Heart right ventricle (tissue), 16 donors: ENCODE measurements around the gene CNNM2. TPM values are rescaled to one million over a fixed set of nuclear protein-coding genes. Genes with fewer than 3 reads are reported as not detected.

Source experiments
- ATAC-seq, 8 donors: fragments of 200-7000 bp; cut with Tn5 transposase; one replicate each; pipeline ENCODE4 v1.9.1; 2020; ENCODE audit warnings: mild to moderate bottlenecking in 8 of 8, moderate library complexity in 8 of 8, moderate number of reproducible peaks in 1 of 8
- DNase-seq, 2 donors: peaks; one replicate each; pipeline ENCODE4 v3.0.0-alpha.2; 2020
- H3K27ac ChIP-seq, 10 donors: fragments of 200-600 bp; sonication (generic) in 2 of 10; one replicate each; pipeline versions ENCODE4 v1.5.0 to v1.8.0; 2020 to 2022; ENCODE audit warnings: mild to moderate bottlenecking in 3 of 10
- H3K27me3 ChIP-seq, 7 donors: fragments of 200-600 bp; one replicate each; pipeline ENCODE4 v1.8.0; 2021 to 2022; ENCODE audit warnings: mild to moderate bottlenecking in 2 of 7
- H3K36me3 ChIP-seq, 9 donors: fragments of 200-600 bp; sonication (generic) in 1 of 9; one replicate each; pipeline versions ENCODE4 v1.5.0 to v1.8.0; 2020 to 2022; ENCODE audit warnings: mild to moderate bottlenecking in 2 of 9
- H3K4me1 ChIP-seq, 9 donors: fragments of 200-600 bp; sonication (generic) in 1 of 9; one replicate each; pipeline versions ENCODE4 v1.5.0 to v1.8.0; 2020 to 2022; ENCODE audit warnings: mild to moderate bottlenecking in 4 of 9
- H3K4me3 ChIP-seq, 10 donors: fragments of 200-600 bp; sonication (generic) in 2 of 10; one replicate each; pipeline versions ENCODE4 v1.5.0 to v1.8.0; 2020 to 2022; ENCODE audit warnings: mild to moderate bottlenecking in 7 of 10, moderate library complexity in 2 of 10
- H3K9me3 ChIP-seq, 11 donors: fragments of 200-600 bp in 10 of 11; sonication (generic) in 2 of 11; one replicate each; pipeline versions ENCODE4 v1.5.0 to v1.8.0; 2013 to 2022; ENCODE audit warnings: mild to moderate bottlenecking in 2 of 11, control low read depth in 1 of 11, moderate library complexity in 1 of 11
- WGBS, 2 donors: extraction: QIAGEN DNeasy Blood & Tissue Kit; methylation state at CpG; one replicate each; pipeline ENCODE4 v1.1.7; 2013; ENCODE audit warnings: inconsistent platforms in 1 of 2; 5-methylcytosine and 5-hydroxymethylcytosine counted together
- intact Hi-C, 10 donors: fragments of 100-400 bp; cut with DNase I; formaldehyde crosslinking; loops; one replicate each; pipeline versions ENCODE4 v1.11.1 to v1.14.2; 2022
- polyA plus RNA-seq, 2 donors: library from polyadenylated mRNA; stranded (reverse); fragments of 200-250 nt; gene quantifications; one replicate each; pipeline ENCODE4 v1.2.3, GENCODE V29; 2013
- total RNA-seq, 10 donors: library from RNA; stranded (reverse); fragmentation: NEBNext Ultra II Directional in 3 of 10; extraction: Animal tissue kit (Norgen Biotek cat#: 25700) in 3 of 10; gene quantifications; one replicate each; pipeline versions ENCODE4 v1.2.1 to v1.2.4, GENCODE V29; 2021 to 2023
- TF ChIP-seq, protein P1 (sequence below), 9 donors: fragments of 200-600 bp; sonication (generic) in 2 of 9; IDR thresholded peaks; one replicate each; pipeline versions ENCODE4 v1.5.0 to v1.8.0; 2021 to 2022; ENCODE audit warnings: antibody characterized with exemption in 9 of 9, mild to moderate bottlenecking in 5 of 9, moderate library complexity in 1 of 9
- donor health status: Arrhythmogenic right ventricular cardiomyopathy.
- donor health status: ischemic (EF 13 %, LVEDD 7.1; RV severe dilation, severe dysfunction).
- donor health status: healthy with polysubstance abuse.
- donor health status: DM: no; HTN: yes; CAD: no.
- donor health status: DM: no; HTN: no; CAD: no.
- donor health status: ischemic (EF 25% LVEDD 6.9; RV normal size, moderate dysfunction).
- donor health status: ischemic (EF 25% LVEDD 5.7; RV mildly dilated, moderate dysfunction).
- donor health status: healthy.
- donor health status: DM: yes; HTN: yes; CAD: no.
- donor health status: Ischemic cardiomyopathy.
- donor health status: ischemic (EF 35%, LVEDD 5.7; RV mildly dilated, moderate dysfunction).
- donor health status: nonischemic (EF 11% LVEDD 7.7; RV severe dilation, severe dysfunction).
- donor health status: DM: yes; HTN: yes; CAD: no.
- donor health status: PGD.
- donor health status: ischemic (EF 29% LVEDD 5.4; RV normal size, mild dysfunction).
- donor health status: nonischemic (EF 23%, LVEDD 6.1; RV moderate dilation, normal function).

CNNM2 gene
- total and polyA plus RNA-seq, 12 donors = 1.3 to 5.3 (median 3.9) TPM

DNA sequence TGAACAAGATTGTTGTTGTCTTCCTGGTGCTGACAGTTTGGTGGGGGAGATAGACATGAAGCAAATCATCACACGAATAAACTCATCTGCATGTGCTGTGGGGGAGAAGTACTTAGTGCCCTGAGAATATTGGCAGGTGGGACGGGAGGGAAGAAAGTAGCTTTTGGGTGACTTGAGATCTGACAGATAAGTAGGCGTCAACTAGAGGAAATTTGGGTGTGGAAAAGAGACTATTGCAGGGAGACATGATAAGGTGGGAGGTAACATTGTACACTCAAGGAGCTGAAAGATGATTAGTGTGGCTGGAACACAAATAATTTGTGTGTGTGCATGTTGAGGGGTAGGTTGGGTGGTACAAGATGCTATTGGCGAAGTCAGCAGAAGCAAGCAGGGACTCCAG, 30.1 kb downstream of the CNNM2 start:
- ATAC-seq = no peak
- 80 to 82% methylated on average over 4 of the region's 4 CpGs for WGBS, 2 donors
- intact Hi-C loops = loop anchor here in 1 of 10 donors (10.0 kb wide), 1 partner anchor 87 kb away; no protein-coding TSS in a partner anchor

GRCh38 chr10:102948786-102949185, 30.7 kb downstream of the CNNM2 start:
- WGBS, 2 donors = 91 to 98% methylated on average over 3 of the region's 3 CpGs
- intact Hi-C loops = loop anchor here in 1 of 10 donors (10.0 kb wide), 1 partner anchor 86 kb away; no protein-coding TSS in a partner anchor
- peaks cover 0 to 26% (median 15%) of the 10 kb centered on the region in 9 donors for H3K4me1 ChIP-seq

More for the DNA sequence above, 30.1 kb downstream of the CNNM2 start:
- H3K9me3 ChIP-seq = no peaks in the 10 kb centered on the region
- TF ChIP-seq, protein P1, sequence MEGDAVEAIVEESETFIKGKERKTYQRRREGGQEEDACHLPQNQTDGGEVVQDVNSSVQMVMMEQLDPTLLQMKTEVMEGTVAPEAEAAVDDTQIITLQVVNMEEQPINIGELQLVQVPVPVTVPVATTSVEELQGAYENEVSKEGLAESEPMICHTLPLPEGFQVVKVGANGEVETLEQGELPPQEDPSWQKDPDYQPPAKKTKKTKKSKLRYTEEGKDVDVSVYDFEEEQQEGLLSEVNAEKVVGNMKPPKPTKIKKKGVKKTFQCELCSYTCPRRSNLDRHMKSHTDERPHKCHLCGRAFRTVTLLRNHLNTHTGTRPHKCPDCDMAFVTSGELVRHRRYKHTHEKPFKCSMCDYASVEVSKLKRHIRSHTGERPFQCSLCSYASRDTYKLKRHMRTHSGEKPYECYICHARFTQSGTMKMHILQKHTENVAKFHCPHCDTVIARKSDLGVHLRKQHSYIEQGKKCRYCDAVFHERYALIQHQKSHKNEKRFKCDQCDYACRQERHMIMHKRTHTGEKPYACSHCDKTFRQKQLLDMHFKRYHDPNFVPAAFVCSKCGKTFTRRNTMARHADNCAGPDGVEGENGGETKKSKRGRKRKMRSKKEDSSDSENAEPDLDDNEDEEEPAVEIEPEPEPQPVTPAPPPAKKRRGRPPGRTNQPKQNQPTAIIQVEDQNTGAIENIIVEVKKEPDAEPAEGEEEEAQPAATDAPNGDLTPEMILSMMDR (IDR thresholded peaks at IDR 0.05) = no peak
- no peak overlapping the region for H3K4me3 ChIP-seq
- no peak for DNase-seq
- no peaks in the 10 kb centered on the region for H3K36me3 ChIP-seq
- H3K27me3 ChIP-seq = no peaks in the 10 kb centered on the region
- peaks cover 0 to 26% (median 15%) of the 10 kb centered on the region in 9 donors for H3K4me1 ChIP-seq
- no peak overlapping the region for H3K27ac ChIP-seq

DNA sequence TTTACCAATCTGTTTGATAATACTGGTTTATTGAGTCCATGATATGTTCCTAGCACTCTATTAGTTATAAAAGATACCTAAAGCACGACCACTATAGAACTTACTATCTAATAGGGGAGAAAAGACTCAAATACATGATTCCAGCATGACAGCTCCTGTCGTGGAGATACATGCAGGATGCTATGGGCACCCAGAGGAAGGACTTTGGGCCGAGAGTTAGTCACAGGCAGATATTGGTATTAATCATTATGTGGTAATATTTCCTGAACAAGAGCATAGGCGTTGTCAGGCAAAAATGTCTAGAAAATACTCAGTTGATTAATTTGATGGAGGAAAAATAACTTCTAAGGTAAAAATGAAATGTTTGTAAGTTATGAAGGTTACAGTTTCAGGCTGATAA, 31.8 kb downstream of the CNNM2 start:
- Histone ChIP-seq H3K27me3 (no peaks in the 10 kb centered on the region), H3K4me3 (no peak overlapping the region), H3K27ac (no peak overlapping the region), H3K4me1 (peaks cover 0 to 22% (median 11%) of the 10 kb centered on the region in 9 donors), H3K36me3 (no peaks in the 10 kb centered on the region), H3K9me3 (no peaks in the 10 kb centered on the region)
- intact Hi-C loops = loop anchor here in 1 of 10 donors (10.0 kb wide), 1 partner anchor 85 kb away; no protein-coding TSS in a partner anchor
- DNase-seq (no peak), ATAC-seq (no peak)
- 83 to 85% methylated on average over 4 of the region's 4 CpGs for WGBS, 2 donors
- TF ChIP-seq, protein P1 (IDR thresholded peaks at IDR 0.05) = no peak

More at GRCh38 chr10:102948786-102949185, 30.7 kb downstream of the CNNM2 start:
- H3K9me3 ChIP-seq = no peaks in the 10 kb centered on the region
- no peaks in the 10 kb centered on the region for H3K27me3 ChIP-seq
- TF ChIP-seq, protein P1 (IDR thresholded peaks at IDR 0.05) = no peak
- ATAC-seq (no peak), DNase-seq (no peak)
- no peaks in the 10 kb centered on the region for H3K36me3 ChIP-seq
- no peak overlapping the region for H3K4me3 ChIP-seq
- H3K27ac ChIP-seq = no peak overlapping the region

DNA sequence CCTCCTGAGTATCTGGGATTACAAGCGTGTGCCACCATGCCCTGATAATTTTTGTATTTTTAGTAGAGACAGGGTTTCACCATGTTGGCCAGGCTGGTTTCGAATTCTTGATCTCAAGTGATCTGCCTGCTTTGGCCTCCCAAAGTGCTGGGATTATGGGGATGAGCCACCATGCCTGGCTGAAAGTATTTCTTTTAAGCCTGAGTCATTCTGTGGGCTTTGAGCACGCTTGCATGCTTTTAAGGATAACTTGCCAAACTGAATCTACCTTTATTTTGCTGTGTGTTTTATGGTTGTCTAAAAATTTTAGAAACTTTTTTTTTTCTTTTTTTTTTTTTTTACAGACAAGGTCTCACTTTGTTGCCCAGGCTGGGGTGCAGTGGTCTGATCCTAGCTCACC, 33.2 kb downstream of the CNNM2 start:
- H3K27ac ChIP-seq = no peak overlapping the region
- no peaks in the 10 kb centered on the region for H3K36me3 ChIP-seq
- no peak for ATAC-seq
- peaks cover 0 to 8% (median 0%) of the 10 kb centered on the region in 9 donors for H3K4me1 ChIP-seq
- H3K4me3 ChIP-seq = no peak overlapping the region
- no peak for DNase-seq
- intact Hi-C loops = no loop called here
- no peaks in the 10 kb centered on the region for H3K9me3 ChIP-seq
- TF ChIP-seq, protein P1 (IDR thresholded peaks at IDR 0.05) = no peak
- 97 to 98% methylated on average over 3 of the region's 3 CpGs for WGBS, 2 donors
- H3K27me3 ChIP-seq = no peaks in the 10 kb centered on the region
